Liver (tissue), 9 donors: Measurements from ENCODE around the gene UBE2E2. TPM values are rescaled to one million over a fixed set of nuclear protein-coding genes. Genes with fewer than 3 reads are reported as not detected.

ENCODE experiments used
- DNase-seq: peaks from one replicate; pipeline ENCODE4 v3.0.0-alpha.2; 2017; ENCODE audit warnings: low spot score
- H3K27ac ChIP-seq, 2 donors: one replicate each; pipeline ENCODE4 v1.7.0; 2013; ENCODE audit warnings: inconsistent platforms in 2 of 2, low read length in 2 of 2, control low read depth in 1 of 2, low read depth in 1 of 2, mild to moderate bottlenecking in 1 of 2
- H3K27me3 ChIP-seq, 4 donors: one replicate each; pipeline versions ENCODE4 v1.6.1 to v1.7.0; 2013; ENCODE audit warnings: low read length in 3 of 4, inconsistent platforms in 1 of 4, mild to moderate bottlenecking in 1 of 4, moderate library complexity in 1 of 4; ENCODE audit not compliant: control insufficient read depth in 4 of 4, insufficient read depth in 4 of 4
- H3K36me3 ChIP-seq, 4 donors: one replicate each; pipeline versions ENCODE4 v1.6.1 to v1.7.0; 2013; ENCODE audit warnings: low read length in 3 of 4, mild to moderate bottlenecking in 3 of 4, low read depth in 1 of 4, moderate library complexity in 1 of 4; ENCODE audit not compliant: control insufficient read depth in 4 of 4, insufficient read depth in 3 of 4
- H3K4me1 ChIP-seq, 4 donors: one replicate each; pipeline versions ENCODE4 v1.6.1 to v1.7.0; 2013; ENCODE audit warnings: low read length in 3 of 4, mild to moderate bottlenecking in 3 of 4, moderate library complexity in 1 of 4; ENCODE audit not compliant: control insufficient read depth in 4 of 4, insufficient read depth in 4 of 4
- H3K4me3 ChIP-seq, 3 donors: one replicate each; pipeline versions ENCODE4 v1.6.1 to v1.7.0; 2013; ENCODE audit warnings: low read length in 3 of 3, control low read depth in 1 of 3, low read depth in 1 of 3, mild to moderate bottlenecking in 1 of 3
- H3K9ac ChIP-seq, 2 donors: one replicate each; pipeline ENCODE4 v1.7.0; 2013; ENCODE audit warnings: low read length in 2 of 2, mild to moderate bottlenecking in 2 of 2, moderate library complexity in 2 of 2, control low read depth in 1 of 2, low read depth in 1 of 2
- H3K9me3 ChIP-seq, 4 donors: one replicate each; pipeline versions ENCODE4 v1.6.1 to v1.7.0; 2013; ENCODE audit warnings: low read length in 3 of 4; ENCODE audit not compliant: control insufficient read depth in 4 of 4
- ATF3 ChIP-seq: IDR thresholded peaks from 2 replicates; pipeline ENCODE4 v1.6.1; 2016; ENCODE audit warnings: antibody characterized with exemption
- CTCF ChIP-seq: fragments of 150-350 bp; IDR thresholded peaks from 2 replicates; pipeline ENCODE4 v1.5.1; 2017; ENCODE audit warnings: improper control_type of control experiment, low read depth, low read length; ENCODE audit not compliant: missing input control
- EGR1 ChIP-seq, 2 donors: IDR thresholded peaks; 2 replicates each; pipeline ENCODE4 v1.6.1; 2016 to 2018; ENCODE audit warnings: antibody characterized with exemption in 2 of 2, low read depth in 2 of 2
- FOXA1 ChIP-seq: IDR thresholded peaks from 2 replicates; pipeline ENCODE4 v1.6.1; 2016; ENCODE audit warnings: antibody characterized with exemption
- FOXA2 ChIP-seq: IDR thresholded peaks from 2 replicates; pipeline ENCODE4 v1.6.1; 2016; ENCODE audit warnings: antibody characterized with exemption
- GABPA ChIP-seq, 2 donors: IDR thresholded peaks in 1 of 2; conservative IDR thresholded peaks in 1 of 2; 2 replicates each; pipeline ENCODE4 v1.6.1; 2016; ENCODE audit warnings: antibody characterized with exemption in 2 of 2, mild to moderate bottlenecking in 1 of 2, moderate library complexity in 1 of 2
- HNF4A ChIP-seq, 2 donors: conservative IDR thresholded peaks; 2 replicates each; pipeline ENCODE4 v1.6.1; 2016; ENCODE audit warnings: antibody characterized with exemption in 2 of 2, mild to moderate bottlenecking in 2 of 2
- HNF4G ChIP-seq: IDR thresholded peaks from 2 replicates; pipeline ENCODE4 v1.6.1; 2016; ENCODE audit warnings: antibody characterized with exemption
- JUND ChIP-seq, 2 donors: IDR thresholded peaks; 2 replicates each; pipeline ENCODE4 v1.6.1; 2016; ENCODE audit warnings: antibody characterized with exemption in 2 of 2
- NR2F2 ChIP-seq: IDR thresholded peaks from 2 replicates; pipeline ENCODE4 v1.6.1; 2016; ENCODE audit warnings: antibody characterized with exemption
- RAD21 ChIP-seq, 2 donors: IDR thresholded peaks; 2 replicates each; pipeline ENCODE4 v1.6.1; 2016; ENCODE audit warnings: antibody characterized with exemption in 2 of 2, mild to moderate bottlenecking in 2 of 2
- REST ChIP-seq: IDR thresholded peaks from 2 replicates; pipeline ENCODE4 v1.6.1; 2016; ENCODE audit warnings: antibody characterized with exemption, mild to moderate bottlenecking
- RXRA ChIP-seq, 2 donors: IDR thresholded peaks; 2 replicates each; pipeline ENCODE4 v1.6.1; 2017 to 2018; ENCODE audit warnings: antibody characterized with exemption in 2 of 2, mild to moderate bottlenecking in 1 of 2
- SP1 ChIP-seq: IDR thresholded peaks from 2 replicates; pipeline ENCODE4 v1.6.1; 2018; ENCODE audit warnings: antibody characterized with exemption, mild to moderate bottlenecking
- TAF1 ChIP-seq: conservative IDR thresholded peaks from 2 replicates; pipeline ENCODE4 v1.6.1; 2016; ENCODE audit warnings: antibody characterized with exemption, mild to moderate bottlenecking
- YY1 ChIP-seq: IDR thresholded peaks from 2 replicates; pipeline ENCODE4 v1.6.1; 2016; ENCODE audit warnings: antibody characterized with exemption, mild to moderate bottlenecking
- WGBS: extraction: QIAGEN DNeasy Blood & Tissue Kit; methylation state at CpG from one replicate; pipeline ENCODE4 v1.1.7; 2013; 5-methylcytosine and 5-hydroxymethylcytosine counted together
- polyA plus RNA-seq, 2 donors: library from polyadenylated mRNA; stranded (reverse) in 1 of 2; unstranded in 1 of 2; fragments of 200-250 nt in 1 of 2; fragments of >200 nt in 1 of 2; fragmentation: Nextera tagmentation in 1 of 2; extraction: Ambion mirVana in 1 of 2; gene quantifications; one replicate each; pipeline versions ENCODE4 v1.2.1 to v1.2.3, GENCODE V29; 2013 to 2015
- total RNA-seq, 2 donors: library from RNA; depleted of rRNA; stranded (reverse); fragments of >200 nt; gene quantifications; one replicate each; pipeline ENCODE4 v1.2.3, GENCODE V29; 2014
- TF ChIP-seq, protein P1 (sequence below): IDR thresholded peaks from 2 replicates; pipeline ENCODE4 v1.6.1; 2016; ENCODE audit warnings: antibody characterized with exemption
- TF ChIP-seq, protein P2 (sequence below): IDR thresholded peaks from 2 replicates; pipeline ENCODE4 v1.6.1; 2016; ENCODE audit warnings: antibody characterized with exemption
- donor health status: healthy.
- donor health status: healthy.
- donor health status: healthy.
- donor health status: healthy.
- donor health status: healthy.

UBE2E2 gene
- total and polyA plus RNA-seq, 4 donors = 9.0 to 27.8 (median 16.8) TPM

- Histone ChIP-seq H3K9me3 (no peaks in the 10 kb centered on the region), H3K4me3 (no peak overlapping the region), H3K36me3 (no peaks in the 10 kb centered on the region), H3K9ac (no peak overlapping the region), H3K27ac (no peak overlapping the region), H3K27me3 (no peaks in the 10 kb centered on the region), H3K4me1 (peaks cover 0 to 1% (median 0%) of the 10 kb centered on the region in 4 donors)
- TF ChIP-seq FOXA2 = no peak
- no peak for TF ChIP-seq NR2F2
- no peak for TF ChIP-seq YY1
- TF ChIP-seq ATF3 = no peak
- TF ChIP-seq CTCF = no peak
- no peak for TF ChIP-seq RXRA (IDR thresholded peaks at IDR 0.05)
- TF ChIP-seq TAF1 = no peak
- TF ChIP-seq EGR1 (IDR thresholded peaks at IDR 0.05; ENCODE audit: low read depth in 2 of 2) = no peak
- TF ChIP-seq FOXA1 = no peak
- no peak for TF ChIP-seq REST
- TF ChIP-seq, protein P1, sequence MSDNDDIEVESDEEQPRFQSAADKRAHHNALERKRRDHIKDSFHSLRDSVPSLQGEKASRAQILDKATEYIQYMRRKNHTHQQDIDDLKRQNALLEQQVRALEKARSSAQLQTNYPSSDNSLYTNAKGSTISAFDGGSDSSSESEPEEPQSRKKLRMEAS = no peak
- no peak for TF ChIP-seq GABPA (IDR thresholded peaks at IDR 0.05 in 1 of 2, conservative IDR thresholded peaks at IDR 0.05 in 1 of 2)
- no peak for TF ChIP-seq RAD21 (IDR thresholded peaks at IDR 0.05)
- TF ChIP-seq HNF4G = no peak
- TF ChIP-seq SP1 = no peak
- no peak for TF ChIP-seq JUND (IDR thresholded peaks at IDR 0.05)
- TF ChIP-seq, protein P2, sequence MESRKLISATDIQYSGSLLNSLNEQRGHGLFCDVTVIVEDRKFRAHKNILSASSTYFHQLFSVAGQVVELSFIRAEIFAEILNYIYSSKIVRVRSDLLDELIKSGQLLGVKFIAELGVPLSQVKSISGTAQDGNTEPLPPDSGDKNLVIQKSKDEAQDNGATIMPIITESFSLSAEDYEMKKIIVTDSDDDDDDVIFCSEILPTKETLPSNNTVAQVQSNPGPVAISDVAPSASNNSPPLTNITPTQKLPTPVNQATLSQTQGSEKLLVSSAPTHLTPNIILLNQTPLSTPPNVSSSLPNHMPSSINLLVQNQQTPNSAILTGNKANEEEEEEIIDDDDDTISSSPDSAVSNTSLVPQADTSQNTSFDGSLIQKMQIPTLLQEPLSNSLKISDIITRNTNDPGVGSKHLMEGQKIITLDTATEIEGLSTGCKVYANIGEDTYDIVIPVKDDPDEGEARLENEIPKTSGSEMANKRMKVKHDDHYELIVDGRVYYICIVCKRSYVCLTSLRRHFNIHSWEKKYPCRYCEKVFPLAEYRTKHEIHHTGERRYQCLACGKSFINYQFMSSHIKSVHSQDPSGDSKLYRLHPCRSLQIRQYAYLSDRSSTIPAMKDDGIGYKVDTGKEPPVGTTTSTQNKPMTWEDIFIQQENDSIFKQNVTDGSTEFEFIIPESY = no peak
- no peak for TF ChIP-seq HNF4A (conservative IDR thresholded peaks at IDR 0.05)
- DNase-seq = no peak
- 94% methylated on average over 1 of the region's 1 CpG for WGBS
Measured at GRCh38 chr3:23399221-23399620, 196.1 kb downstream of the UBE2E2 start.
